Upper lobe of right lung (tissue), 1 donor: ENCODE measurements around the gene TET3. TPM values are rescaled to one million over a fixed set of nuclear protein-coding genes. Genes with fewer than 3 reads are reported as not detected.

Experiments used
- ATAC-seq: fragments of 200-7000 bp; cut with Tn5 transposase; one replicate; pipeline ENCODE4 v1.9.1; 2020; ENCODE audit warnings: mild to moderate bottlenecking, moderate library complexity
- DNase-seq: peaks from one replicate; pipeline ENCODE4 v3.0.0-alpha.2; 2020
- H3K27ac ChIP-seq: fragments of 200-600 bp; one replicate; pipeline ENCODE4 v1.8.0; 2022
- H3K27me3 ChIP-seq: fragments of 200-600 bp; one replicate; pipeline ENCODE4 v1.8.0; 2022; ENCODE audit warnings: mild to moderate bottlenecking
- H3K36me3 ChIP-seq: fragments of 200-600 bp; one replicate; pipeline ENCODE4 v1.8.0; 2022
- H3K4me1 ChIP-seq: fragments of 200-600 bp; one replicate; pipeline ENCODE4 v1.8.0; 2022
- H3K4me3 ChIP-seq: fragments of 200-600 bp; one replicate; pipeline ENCODE4 v1.8.0; 2022; ENCODE audit warnings: mild to moderate bottlenecking
- H3K9me3 ChIP-seq: fragments of 200-600 bp; one replicate; pipeline ENCODE4 v1.8.0; 2022
- intact Hi-C: fragments of 100-400 bp; cut with DNase I; formaldehyde crosslinking; loops from one replicate; pipeline ENCODE4 v1.11.0; 2022
- total RNA-seq: library from RNA; stranded (reverse); fragmentation: NEBNext Ultra II Directional; extraction: Animal tissue kit (Norgen Biotek cat#: 25700); gene quantifications from one replicate; pipeline ENCODE4 v1.2.1, GENCODE V29; 2021
- TF ChIP-seq, protein P1 (sequence below): fragments of 200-600 bp; IDR thresholded peaks from one replicate; pipeline ENCODE4 v1.8.0; 2022; ENCODE audit warnings: antibody characterized with exemption
- donor health status: DM: no; HTN: yes; CAD: no; lungs with severe emphysema.

Gene TET3
- total RNA-seq, 1 donor from 2014 or later = 19.9 TPM

DNA sequence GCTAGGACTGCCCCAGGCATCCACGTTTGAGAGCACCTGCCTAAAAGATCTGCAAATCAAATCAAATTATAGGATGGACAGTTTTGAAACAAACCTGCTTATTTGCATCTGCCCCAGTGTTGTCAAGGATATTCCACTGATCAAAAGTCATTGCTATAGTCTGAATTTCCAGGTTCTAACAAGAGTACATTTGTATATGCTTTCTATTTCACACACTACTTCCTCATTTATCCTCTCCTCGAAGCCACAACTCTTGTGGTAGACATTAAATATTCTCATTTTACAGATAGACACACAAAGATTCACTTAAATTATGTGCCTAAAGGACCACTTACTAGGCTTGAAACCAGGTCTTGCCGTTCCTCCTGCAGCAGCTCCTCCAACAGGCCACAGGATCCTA is 11.9 kb upstream of the TET3 start:
- DNase-seq (no peak), ATAC-seq (no peak)
- no peaks in the 10 kb centered on the region for H3K36me3 ChIP-seq
- H3K27me3 ChIP-seq = no peaks in the 10 kb centered on the region
- H3K4me3 ChIP-seq = no peak overlapping the region
- H3K27ac ChIP-seq = no peak overlapping the region
- peaks cover 30% of the 10 kb centered on the region for H3K4me1 ChIP-seq
- intact Hi-C loops = no loop called here
- no peaks in the 10 kb centered on the region for H3K9me3 ChIP-seq
- TF ChIP-seq, protein P1, sequence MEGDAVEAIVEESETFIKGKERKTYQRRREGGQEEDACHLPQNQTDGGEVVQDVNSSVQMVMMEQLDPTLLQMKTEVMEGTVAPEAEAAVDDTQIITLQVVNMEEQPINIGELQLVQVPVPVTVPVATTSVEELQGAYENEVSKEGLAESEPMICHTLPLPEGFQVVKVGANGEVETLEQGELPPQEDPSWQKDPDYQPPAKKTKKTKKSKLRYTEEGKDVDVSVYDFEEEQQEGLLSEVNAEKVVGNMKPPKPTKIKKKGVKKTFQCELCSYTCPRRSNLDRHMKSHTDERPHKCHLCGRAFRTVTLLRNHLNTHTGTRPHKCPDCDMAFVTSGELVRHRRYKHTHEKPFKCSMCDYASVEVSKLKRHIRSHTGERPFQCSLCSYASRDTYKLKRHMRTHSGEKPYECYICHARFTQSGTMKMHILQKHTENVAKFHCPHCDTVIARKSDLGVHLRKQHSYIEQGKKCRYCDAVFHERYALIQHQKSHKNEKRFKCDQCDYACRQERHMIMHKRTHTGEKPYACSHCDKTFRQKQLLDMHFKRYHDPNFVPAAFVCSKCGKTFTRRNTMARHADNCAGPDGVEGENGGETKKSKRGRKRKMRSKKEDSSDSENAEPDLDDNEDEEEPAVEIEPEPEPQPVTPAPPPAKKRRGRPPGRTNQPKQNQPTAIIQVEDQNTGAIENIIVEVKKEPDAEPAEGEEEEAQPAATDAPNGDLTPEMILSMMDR = no peak

DNA sequence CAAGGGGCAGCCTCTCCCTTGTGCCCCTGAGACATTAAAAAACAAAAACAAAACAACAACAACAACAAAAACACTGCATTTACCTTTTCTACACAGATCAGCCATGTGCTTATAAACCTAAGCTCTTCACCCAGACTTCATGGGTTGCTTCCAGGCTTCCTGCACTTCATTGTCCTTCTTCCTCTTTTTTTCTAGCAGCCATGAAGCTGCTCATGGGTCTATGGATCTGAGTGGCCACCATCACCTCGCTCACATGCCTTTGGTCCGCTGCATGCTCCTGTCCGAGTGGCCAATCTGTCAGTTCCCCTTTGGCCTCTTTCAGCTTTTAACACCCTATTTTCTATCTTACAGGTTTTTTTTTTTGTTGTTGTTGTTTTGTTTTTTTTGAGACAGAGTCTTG is 9.0 kb upstream of the TET3 start:
- no peaks in the 10 kb centered on the region for H3K9me3 ChIP-seq
- TF ChIP-seq, protein P1 = no peak
- H3K36me3 ChIP-seq = no peaks in the 10 kb centered on the region
- H3K27me3 ChIP-seq = no peaks in the 10 kb centered on the region
- no peak overlapping the region for H3K4me3 ChIP-seq
- ATAC-seq = no peak
- no peak overlapping the region for H3K27ac ChIP-seq
- no peak for DNase-seq
- intact Hi-C loops = no loop called here
- peaks cover 34% of the 10 kb centered on the region for H3K4me1 ChIP-seq

DNA sequence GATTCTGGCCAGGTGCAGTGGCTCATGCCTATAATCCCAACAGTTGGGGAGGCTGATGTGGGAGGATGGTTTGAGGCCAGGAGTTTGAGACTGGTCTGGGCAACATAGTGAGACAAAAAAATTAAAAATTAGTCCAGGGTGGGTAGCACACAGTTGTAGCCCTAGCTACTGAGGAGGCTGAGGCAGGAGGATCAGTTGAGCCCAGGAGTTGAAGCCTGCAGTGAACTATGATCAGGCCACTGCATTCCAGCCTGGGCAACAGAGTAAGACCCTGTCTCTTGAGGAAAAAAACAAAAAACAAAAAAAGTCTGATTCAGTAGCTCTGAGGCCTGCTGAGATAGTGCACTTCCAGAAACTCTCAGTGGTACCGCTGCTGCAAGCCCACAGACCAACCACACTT is 7.9 kb upstream of the TET3 start:
- Histone ChIP-seq H3K36me3 (no peaks in the 10 kb centered on the region), H3K9me3 (no peaks in the 10 kb centered on the region), H3K27me3 (no peaks in the 10 kb centered on the region), H3K4me3 (no peak overlapping the region), H3K27ac (no peak overlapping the region), H3K4me1 (peaks cover 34% of the 10 kb centered on the region)
- ATAC-seq (no peak), DNase-seq (no peak)
- TF ChIP-seq, protein P1 = no peak
- intact Hi-C loops = no loop called here

DNA sequence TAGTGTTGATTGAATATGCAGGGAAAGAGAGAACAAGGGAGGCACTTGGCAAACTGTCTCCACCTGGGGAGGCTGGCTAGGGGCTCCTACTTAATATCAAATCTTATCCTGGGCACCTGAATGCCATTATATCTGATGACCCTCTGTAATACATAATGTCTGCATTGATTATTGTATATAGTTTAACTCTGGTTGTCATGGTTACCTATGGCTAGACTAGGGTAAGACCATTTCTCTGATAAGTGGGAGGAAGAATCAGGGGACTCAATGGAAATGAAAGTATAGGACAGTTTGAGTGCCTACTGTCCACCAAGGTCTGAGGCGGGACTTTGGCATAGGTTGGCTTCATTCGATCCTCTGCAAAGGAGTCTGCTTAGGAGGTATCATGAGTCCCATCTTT is 7.2 kb upstream of the TET3 start:
- intact Hi-C loops = no loop called here
- Histone ChIP-seq H3K27me3 (no peaks in the 10 kb centered on the region), H3K4me1 (peaks cover 38% of the 10 kb centered on the region), H3K36me3 (no peaks in the 10 kb centered on the region), H3K4me3 (no peak overlapping the region), H3K9me3 (no peaks in the 10 kb centered on the region), H3K27ac (no peak overlapping the region)
- ATAC-seq (no peak), DNase-seq (no peak)
- TF ChIP-seq, protein P1 = no peak

DNA sequence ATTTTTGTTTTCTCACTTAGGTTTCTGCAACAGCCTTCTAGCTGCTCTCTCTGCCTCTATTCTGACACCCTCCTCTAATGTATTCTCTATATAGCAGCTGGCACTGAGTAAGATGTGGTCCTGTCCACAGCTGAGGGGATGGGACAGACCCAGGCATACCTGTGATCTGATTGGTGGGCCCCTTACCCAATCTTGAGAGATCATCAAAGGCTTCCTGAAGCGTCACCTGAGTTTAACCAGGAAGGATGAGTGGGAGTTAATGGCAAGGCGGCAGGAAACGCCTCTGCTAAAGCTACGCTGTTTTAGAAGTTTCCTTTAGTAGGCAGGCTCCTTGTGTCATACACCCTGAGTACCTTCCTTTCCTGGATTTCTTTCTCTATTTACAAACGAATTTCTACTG is 5.7 kb upstream of the TET3 start:
- DNase-seq (no peak), ATAC-seq (no peak)
- no peaks in the 10 kb centered on the region for H3K9me3 ChIP-seq
- peaks cover 54% of the 10 kb centered on the region for H3K4me1 ChIP-seq
- no peak overlapping the region for H3K4me3 ChIP-seq
- H3K27ac ChIP-seq = no peak overlapping the region
- intact Hi-C loops = no loop called here
- H3K27me3 ChIP-seq = no peaks in the 10 kb centered on the region
- H3K36me3 ChIP-seq = no peaks in the 10 kb centered on the region
- TF ChIP-seq, protein P1 = no peak

DNA sequence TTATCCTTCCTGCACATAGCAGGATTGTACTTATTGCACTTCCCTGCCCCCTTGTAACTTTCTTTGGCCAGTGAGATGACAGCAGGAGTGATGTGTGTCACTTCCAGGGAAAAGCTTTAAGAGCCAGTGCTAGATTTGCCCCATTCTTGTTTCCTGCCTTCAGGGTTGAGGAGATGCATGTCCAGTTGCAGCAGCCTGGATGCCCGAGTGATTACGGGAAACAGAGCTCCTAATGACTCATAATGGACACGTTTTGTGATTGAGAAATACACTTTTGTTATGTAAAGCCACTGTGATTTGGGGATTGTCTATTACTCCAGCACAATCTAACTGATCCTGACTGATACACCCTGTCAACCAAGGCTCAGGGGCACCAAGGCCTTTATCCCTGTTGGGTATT is 5.0 kb upstream of the TET3 start:
- no peak overlapping the region for H3K27ac ChIP-seq
- ATAC-seq (no peak), DNase-seq (no peak)
- H3K36me3 ChIP-seq = no peaks in the 10 kb centered on the region
- H3K4me3 ChIP-seq = no peak overlapping the region
- intact Hi-C loops = no loop called here
- peaks cover 56% of the 10 kb centered on the region for H3K4me1 ChIP-seq
- no peaks in the 10 kb centered on the region for H3K27me3 ChIP-seq
- TF ChIP-seq, protein P1 = no peak
- no peaks in the 10 kb centered on the region for H3K9me3 ChIP-seq
